Coronary artery (tissue), 2 donors: ENCODE results near the gene ACTG1.

Source experiments
- DNase-seq: peaks from one replicate; pipeline ENCODE4 v3.0.0-alpha.2; 2017; ENCODE audit warnings: low spot score
- H3K27ac ChIP-seq, 2 donors: fragments of 200-600 bp; sonication (generic); one replicate each; pipeline ENCODE4 v1.5.1; 2016 to 2019
- H3K4me3 ChIP-seq: fragments of 200-600 bp; sonication (generic); 2 replicates; pipeline ENCODE4 v1.5.1; 2016; ENCODE audit warnings: mild to moderate bottlenecking, moderate library complexity
- CTCF ChIP-seq: fragments of 200-600 bp; sonication (generic); IDR thresholded peaks from one replicate; pipeline ENCODE4 v1.5.1; 2019; ENCODE audit warnings: antibody characterized with exemption

The ACTG1 gene

DNA sequence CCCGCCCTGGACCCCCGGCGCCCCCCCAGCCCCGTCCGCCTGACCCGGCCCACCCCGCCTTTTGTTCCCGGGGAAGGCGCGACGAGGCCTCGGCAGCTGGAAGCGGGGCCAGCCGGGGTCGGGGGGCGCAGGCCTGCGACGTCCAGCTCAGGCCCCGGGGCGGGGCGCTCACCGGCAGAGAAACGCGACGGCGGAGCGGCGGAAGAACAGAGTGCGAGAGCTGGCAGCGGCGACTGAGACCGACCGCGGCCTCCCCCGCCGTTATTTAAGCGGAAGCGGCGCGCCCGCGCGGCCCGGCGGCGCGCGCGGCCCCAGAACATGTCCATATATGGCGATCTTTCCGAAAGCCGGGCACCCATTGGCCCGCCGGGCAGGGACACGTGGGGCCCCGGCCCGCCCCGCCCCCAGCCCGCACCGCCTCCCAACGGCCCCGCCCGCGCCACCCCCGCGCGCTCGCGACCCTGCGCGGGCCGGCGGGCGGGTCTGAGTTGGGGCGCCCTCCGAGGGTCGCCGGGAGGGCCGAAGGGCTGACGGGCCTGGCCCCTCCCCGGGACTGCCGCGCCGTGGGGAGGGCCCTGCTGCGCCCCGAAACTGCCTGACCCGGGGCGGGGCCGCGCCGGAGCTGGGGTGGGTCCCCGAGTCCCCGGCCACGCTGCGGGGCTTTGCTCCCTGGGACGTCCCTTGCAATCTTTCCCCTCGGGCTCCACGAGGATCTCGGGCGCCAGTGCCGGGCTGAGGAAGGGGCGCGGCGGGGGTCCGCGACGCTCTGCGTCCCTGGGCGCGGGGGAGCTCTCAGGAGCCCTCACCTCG is at the start of gene ACTG1:
Gene ACTG1, minus strand, starts transcription at position 238 of the 810 bp plus-strand sequence. CDS start 445 bp downstream, outside the sequence.
- Histone ChIP-seq H3K4me3 (peak within 1 kb of the TSS; percentile 97), H3K27ac (peak within 1 kb of the TSS; percentile 99)
- no peak for TF ChIP-seq CTCF
- DNase-seq = peak; percentile 93

DNA sequence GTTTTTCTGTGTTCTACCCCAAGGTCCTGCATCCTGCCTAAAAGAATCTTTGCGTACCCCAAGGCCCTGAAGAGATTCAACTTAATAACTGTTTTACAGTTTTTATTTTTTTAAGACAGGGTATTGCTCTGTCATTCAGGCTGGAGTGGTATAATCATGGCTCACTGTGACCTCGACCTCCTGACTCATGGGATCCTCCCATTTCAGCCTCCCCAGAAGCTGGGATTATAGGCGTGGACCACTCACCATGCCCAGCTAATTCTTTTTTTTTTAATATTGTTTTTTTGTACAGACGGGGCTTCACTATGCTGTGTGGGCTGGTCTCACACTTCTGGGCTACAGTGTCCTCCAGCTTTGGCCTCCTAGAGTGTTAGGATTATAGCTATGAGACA is 48.9 kb upstream of the ACTG1 start:
- TF ChIP-seq CTCF = no peak
- Histone ChIP-seq H3K27ac (no peak overlapping the region), H3K4me3 (no peak overlapping the region)
- no peak for DNase-seq

DNA sequence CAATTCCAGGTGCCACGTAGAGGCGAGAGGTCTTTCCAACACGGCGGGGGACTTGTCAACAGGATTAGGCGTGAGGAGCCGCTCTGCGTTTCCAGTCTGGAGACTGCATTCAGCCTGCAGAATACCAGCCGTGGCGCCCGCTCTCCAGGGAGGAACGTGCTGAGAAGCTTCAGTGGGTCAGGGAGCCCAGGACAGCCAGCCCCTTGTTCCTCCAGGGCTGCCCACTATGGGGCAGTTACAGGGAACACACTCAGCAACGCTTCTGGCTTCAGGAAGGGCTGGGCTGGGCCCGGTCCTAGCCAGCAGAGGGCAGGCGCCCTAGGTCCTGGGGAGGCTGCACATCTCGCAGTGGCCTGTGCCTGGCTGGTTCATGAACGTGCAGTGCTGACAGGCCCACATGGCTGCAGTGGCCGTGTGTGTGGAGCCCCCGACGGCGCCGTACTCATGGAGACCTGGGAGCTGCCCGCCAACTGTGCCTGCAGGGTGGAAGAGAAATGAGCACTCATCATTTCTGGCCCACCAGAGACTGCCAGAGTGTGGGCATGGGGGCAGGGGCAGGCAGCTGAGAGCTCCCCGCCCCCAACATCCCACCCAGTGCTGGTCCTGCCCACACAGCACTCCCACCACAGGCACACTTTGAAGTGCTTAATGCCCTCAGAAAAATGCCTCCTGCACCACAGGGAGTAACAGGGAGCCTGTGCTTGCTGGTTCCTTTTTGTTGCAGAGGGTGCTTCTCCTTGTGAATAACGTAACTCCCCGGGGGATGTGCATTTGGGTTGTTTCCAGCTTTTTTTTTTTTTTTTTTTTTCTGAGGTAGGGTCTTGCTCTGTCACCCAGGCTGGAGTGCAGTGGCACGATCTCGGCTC is 46.6 kb upstream of the ACTG1 start:
- Histone ChIP-seq H3K4me3 (no peak overlapping the region), H3K27ac (no peak overlapping the region)
- DNase-seq = no peak
- TF ChIP-seq CTCF = no peak

GRCh38 chr17:81558115-81558468 is 45.5 kb upstream of the ACTG1 start:
- no peak overlapping the region for H3K27ac ChIP-seq
- no peak for TF ChIP-seq CTCF
- DNase-seq = no peak
- H3K4me3 ChIP-seq = no peak overlapping the region

GRCh38 chr17:81557276-81558114 is 44.9 kb upstream of the ACTG1 start:
- Histone ChIP-seq H3K4me3 (no peak overlapping the region), H3K27ac (peak overlapping the region in 1 of 2 donors; percentile 21)
- no peak for TF ChIP-seq CTCF
- DNase-seq = no peak

DNA sequence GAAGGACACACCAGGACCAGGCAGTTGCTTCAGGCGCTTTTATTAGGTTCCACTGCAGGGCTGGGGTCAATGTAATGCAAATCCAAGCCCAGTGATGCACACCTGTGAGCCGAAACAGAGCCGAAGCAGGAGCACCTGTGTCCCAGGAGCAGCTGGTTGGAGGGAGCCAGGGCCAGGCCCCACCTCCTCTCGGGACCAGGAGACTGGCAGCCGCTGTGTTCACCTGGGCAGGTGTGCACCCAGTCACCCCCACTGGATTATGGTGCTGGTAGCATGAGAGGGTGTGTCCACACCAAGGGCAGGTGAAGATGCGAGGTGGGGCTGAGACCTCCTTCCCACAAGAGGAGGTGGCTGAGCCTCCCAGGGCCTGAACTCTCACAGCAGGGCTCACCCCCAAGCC is 44.3 kb upstream of the ACTG1 start:
- Histone ChIP-seq H3K27ac (peak overlapping the region in 1 of 2 donors; percentile 59), H3K4me3 (no peak overlapping the region)
- no peak for DNase-seq
- TF ChIP-seq CTCF = no peak
